Astrocyte (in vitro differentiated cells and primary cell): ENCODE data around the gene SLC4A2.

Experiments
- EZH2 ChIP-seq: IDR thresholded peaks from 2 replicates; pipeline ENCODE4 v1.6.1; 2012; ENCODE audit warnings: mild to moderate bottlenecking, low read length, inconsistent platforms; ENCODE audit not compliant: insufficient read depth
- TF ChIP-seq, protein P1 (sequence below): IDR thresholded peaks from 2 replicates; pipeline ENCODE4 v1.5.1; 2011; ENCODE audit warnings: low read depth, mild to moderate bottlenecking, inconsistent platforms, low read length, moderate library complexity; ENCODE audit not compliant: insufficient read depth

DNA sequence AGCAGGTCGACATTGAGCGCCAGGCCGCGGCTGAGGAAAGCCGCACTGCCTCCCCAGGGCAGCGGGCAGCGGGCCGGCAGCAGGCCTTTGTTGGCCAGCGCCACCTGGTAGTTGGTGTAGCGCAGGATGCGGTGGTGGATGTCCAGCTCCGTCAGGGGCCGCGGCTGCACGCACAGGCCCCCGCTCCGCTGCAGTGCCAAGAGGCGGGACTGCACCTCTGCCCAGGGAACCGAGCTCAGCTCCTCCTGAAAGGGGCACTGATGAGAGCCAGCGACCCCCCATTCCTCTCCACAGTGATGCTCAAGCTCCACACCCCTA lies 40.3 kb upstream of the SLC4A2 start:
- TF ChIP-seq, protein P1, sequence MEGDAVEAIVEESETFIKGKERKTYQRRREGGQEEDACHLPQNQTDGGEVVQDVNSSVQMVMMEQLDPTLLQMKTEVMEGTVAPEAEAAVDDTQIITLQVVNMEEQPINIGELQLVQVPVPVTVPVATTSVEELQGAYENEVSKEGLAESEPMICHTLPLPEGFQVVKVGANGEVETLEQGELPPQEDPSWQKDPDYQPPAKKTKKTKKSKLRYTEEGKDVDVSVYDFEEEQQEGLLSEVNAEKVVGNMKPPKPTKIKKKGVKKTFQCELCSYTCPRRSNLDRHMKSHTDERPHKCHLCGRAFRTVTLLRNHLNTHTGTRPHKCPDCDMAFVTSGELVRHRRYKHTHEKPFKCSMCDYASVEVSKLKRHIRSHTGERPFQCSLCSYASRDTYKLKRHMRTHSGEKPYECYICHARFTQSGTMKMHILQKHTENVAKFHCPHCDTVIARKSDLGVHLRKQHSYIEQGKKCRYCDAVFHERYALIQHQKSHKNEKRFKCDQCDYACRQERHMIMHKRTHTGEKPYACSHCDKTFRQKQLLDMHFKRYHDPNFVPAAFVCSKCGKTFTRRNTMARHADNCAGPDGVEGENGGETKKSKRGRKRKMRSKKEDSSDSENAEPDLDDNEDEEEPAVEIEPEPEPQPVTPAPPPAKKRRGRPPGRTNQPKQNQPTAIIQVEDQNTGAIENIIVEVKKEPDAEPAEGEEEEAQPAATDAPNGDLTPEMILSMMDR = no peak
- no peak for TF ChIP-seq EZH2
